Tibial nerve (tissue), 4 donors: ENCODE data around the gene CAPSL.

Experiments
- EP300 ChIP-seq, 2 donors: sonication (generic); formaldehyde crosslinking; IDR thresholded peaks; one replicate each; pipeline ENCODE4 v1.6.1; 2017; ENCODE audit warnings: antibody characterized with exemption in 2 of 2, mild to moderate bottlenecking in 1 of 2
- POLR2A ChIP-seq, 2 donors: fragments of 450-650 bp; IDR thresholded peaks; one replicate each; pipeline ENCODE4 v1.6.1; 2017; ENCODE audit warnings: antibody characterized with exemption in 2 of 2, mild to moderate bottlenecking in 2 of 2, moderate library complexity in 2 of 2
- TF ChIP-seq, protein P1 (sequence below), 5 experiments: fragments of 200-600 bp in 3 of 5; fragments of 450-650 bp in 2 of 5; sonication (generic) in 3 of 5; IDR thresholded peaks; one replicate each; pipeline ENCODE4 v1.5.1; 2016 to 2019; ENCODE audit warnings: antibody characterized with exemption in 5 of 5, mild to moderate bottlenecking in 3 of 5, moderate library complexity in 2 of 5

DNA sequence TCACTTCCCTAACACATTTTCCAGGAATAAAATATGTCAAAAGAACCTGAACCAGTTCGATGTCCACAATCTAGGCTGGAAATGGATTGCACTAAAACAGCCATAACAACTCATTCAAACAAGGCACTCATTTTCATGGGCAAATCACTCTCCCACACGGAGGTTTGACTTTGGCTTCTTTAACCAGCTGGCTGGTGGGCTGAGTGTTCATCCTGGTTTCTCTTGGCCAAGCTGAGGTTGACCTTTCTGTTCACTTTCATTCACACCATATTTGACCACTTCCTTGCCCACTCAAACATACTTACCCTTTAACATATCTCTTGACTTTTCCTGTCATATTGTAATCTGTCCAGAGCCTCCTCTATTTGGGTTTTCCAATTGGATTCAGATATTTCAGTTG is 76.3 kb downstream of the CAPSL start:
- TF ChIP-seq, protein P1, sequence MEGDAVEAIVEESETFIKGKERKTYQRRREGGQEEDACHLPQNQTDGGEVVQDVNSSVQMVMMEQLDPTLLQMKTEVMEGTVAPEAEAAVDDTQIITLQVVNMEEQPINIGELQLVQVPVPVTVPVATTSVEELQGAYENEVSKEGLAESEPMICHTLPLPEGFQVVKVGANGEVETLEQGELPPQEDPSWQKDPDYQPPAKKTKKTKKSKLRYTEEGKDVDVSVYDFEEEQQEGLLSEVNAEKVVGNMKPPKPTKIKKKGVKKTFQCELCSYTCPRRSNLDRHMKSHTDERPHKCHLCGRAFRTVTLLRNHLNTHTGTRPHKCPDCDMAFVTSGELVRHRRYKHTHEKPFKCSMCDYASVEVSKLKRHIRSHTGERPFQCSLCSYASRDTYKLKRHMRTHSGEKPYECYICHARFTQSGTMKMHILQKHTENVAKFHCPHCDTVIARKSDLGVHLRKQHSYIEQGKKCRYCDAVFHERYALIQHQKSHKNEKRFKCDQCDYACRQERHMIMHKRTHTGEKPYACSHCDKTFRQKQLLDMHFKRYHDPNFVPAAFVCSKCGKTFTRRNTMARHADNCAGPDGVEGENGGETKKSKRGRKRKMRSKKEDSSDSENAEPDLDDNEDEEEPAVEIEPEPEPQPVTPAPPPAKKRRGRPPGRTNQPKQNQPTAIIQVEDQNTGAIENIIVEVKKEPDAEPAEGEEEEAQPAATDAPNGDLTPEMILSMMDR (IDR thresholded peaks at IDR 0.05), result no peak
- TF ChIP-seq POLR2A (IDR thresholded peaks at IDR 0.05) (no peak), EP300 (IDR thresholded peaks at IDR 0.05) (no peak)
